Brain microvascular endothelial cell (primary cell): ENCODE results near the gene HNF1B.
A peak's percentile ranks its signal among the peaks of the same experiment; 100 is the strongest.

Experiments
- DNase-seq: peaks from one replicate; pipeline ENCODE4 v3.0.0-alpha.2; 2020
- H3K27ac ChIP-seq: fragments of 250-450 bp; sonication (Bioruptor Pico); 2 replicates; pipeline ENCODE4 v1.5.1; 2020; ENCODE audit warnings: mild to moderate bottlenecking, moderate library complexity
- H3K27me3 ChIP-seq: fragments of 250-450 bp; sonication (Bioruptor Pico); replicated peaks from 2 replicates; pipeline ENCODE4 v1.5.1; 2020; ENCODE audit warnings: mild to moderate bottlenecking
- H3K36me3 ChIP-seq: fragments of 250-450 bp; sonication (Bioruptor Pico); replicated peaks from 2 replicates; pipeline ENCODE4 v1.5.1; 2020; ENCODE audit warnings: mild to moderate bottlenecking
- H3K4me3 ChIP-seq: 2 replicates; pipeline ENCODE4 v1.5.1; 2011; ENCODE audit warnings: low read depth, mild to moderate bottlenecking, control low read depth, low read length, moderate library complexity
- CTCF ChIP-seq: IDR thresholded peaks from 2 replicates; pipeline ENCODE4 v1.5.1; 2011; ENCODE audit warnings: low read depth, mild to moderate bottlenecking, moderate library complexity, low read length, control low read depth, inconsistent platforms; ENCODE audit errors: missing control alignments
- in situ Hi-C: cut with HindIII; loops from 2 replicates; pipeline ENCODE4 v1.10.0; 2017; ENCODE audit warnings: low sequenced_read_pairs, low pct_ligation_motif_present

HNF1B gene

DNA sequence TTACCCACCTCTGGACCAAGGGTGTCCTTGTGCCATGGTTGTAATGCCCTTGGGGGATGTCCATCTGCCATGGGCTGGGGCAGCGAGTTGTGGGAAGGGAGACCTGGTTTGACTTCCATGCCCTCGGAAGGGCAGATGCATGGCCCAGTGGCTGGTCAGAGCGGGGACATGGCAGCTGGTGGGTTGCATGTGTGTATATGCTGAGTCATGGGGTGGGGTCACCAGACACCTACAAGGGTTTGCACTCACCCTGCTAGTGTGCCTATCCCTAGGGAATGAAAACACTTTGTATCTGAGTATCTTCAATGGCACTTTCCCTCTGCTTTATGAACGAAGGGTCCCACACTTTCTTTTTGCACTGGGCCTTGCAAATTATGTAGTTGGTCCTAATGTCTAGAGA, 10.6 kb upstream of the HNF1B start:
- H3K27me3 ChIP-seq: no peaks in the 10 kb centered on the region
- H3K36me3 ChIP-seq: no peaks in the 10 kb centered on the region
- no peak overlapping the region for H3K4me3 ChIP-seq
- in situ Hi-C loops: no loop called here
- H3K27ac ChIP-seq: no peak overlapping the region
- no peak for TF ChIP-seq CTCF
- DNase-seq: no peak

GRCh38 chr17:37754363-37754762, 9.5 kb upstream of the HNF1B start:
- in situ Hi-C loops: no loop called here
- DNase-seq: no peak

GRCh38 chr17:37752482-37752881, 7.6 kb upstream of the HNF1B start:
- peak; percentile 67 for DNase-seq
- in situ Hi-C loops: no loop called here
- no peak for TF ChIP-seq CTCF
- Histone ChIP-seq H3K36me3 (no peaks in the 10 kb centered on the region), H3K27ac (no peak overlapping the region), H3K4me3 (no peak overlapping the region), H3K27me3 (peaks cover 4% of the 10 kb centered on the region)

More at GRCh38 chr17:37754363-37754762, 9.5 kb upstream of the HNF1B start:
- Histone ChIP-seq H3K27ac (no peak overlapping the region), H3K36me3 (no peaks in the 10 kb centered on the region), H3K4me3 (no peak overlapping the region), H3K27me3 (no peaks in the 10 kb centered on the region)
- no peak for TF ChIP-seq CTCF

GRCh38 chr17:37750768-37751475, 6.1 kb upstream of the HNF1B start:
- TF ChIP-seq CTCF: no peak
- H3K27ac ChIP-seq: no peak overlapping the region
- DNase-seq: no peak
- in situ Hi-C loops: no loop called here
- no peak overlapping the region for H3K4me3 ChIP-seq
- H3K27me3 ChIP-seq: peaks cover 20% of the 10 kb centered on the region
- no peaks in the 10 kb centered on the region for H3K36me3 ChIP-seq

GRCh38 chr17:37750292-37750691, 5.4 kb upstream of the HNF1B start:
- in situ Hi-C loops: no loop called here
- no peak for DNase-seq
- no peak for TF ChIP-seq CTCF
- no peaks in the 10 kb centered on the region for H3K36me3 ChIP-seq
- no peak overlapping the region for H3K27ac ChIP-seq
- H3K4me3 ChIP-seq: no peak overlapping the region
- peaks cover 26% of the 10 kb centered on the region for H3K27me3 ChIP-seq

DNA sequence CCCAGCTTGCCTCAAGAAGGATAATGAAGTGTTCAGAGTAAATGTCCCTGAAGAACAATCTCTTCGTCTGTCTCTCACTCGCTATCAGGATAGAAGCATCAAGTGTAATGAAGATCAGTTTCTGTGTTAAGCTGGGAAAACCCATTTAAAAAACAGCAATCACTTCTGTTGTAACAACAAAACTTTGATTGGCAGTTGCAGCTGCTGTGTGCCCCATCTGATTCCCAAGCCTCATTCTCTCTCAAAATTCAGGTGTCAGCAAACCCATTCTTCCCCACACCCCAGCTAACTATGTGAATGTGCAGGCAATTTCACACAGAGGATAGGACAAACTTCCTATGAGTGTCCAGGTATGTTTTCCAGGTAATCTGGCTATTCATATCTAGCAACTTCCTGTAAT, 2.4 kb upstream of the HNF1B start:
- H3K27ac ChIP-seq: no peak overlapping the region
- peaks cover 57% of the 10 kb centered on the region for H3K27me3 ChIP-seq
- in situ Hi-C loops: no loop called here
- H3K4me3 ChIP-seq: no peak overlapping the region
- no peaks in the 10 kb centered on the region for H3K36me3 ChIP-seq
- no peak for DNase-seq
- TF ChIP-seq CTCF: no peak
